GM12878 (cell line): ENCODE measurements around the gene MMP7. TPM values are rescaled to one million over a fixed set of nuclear protein-coding genes. Genes with fewer than 3 reads are reported as not detected.

Experiments used
- ATAC-seq: fragments of 200-7000 bp; cut with Tn5 transposase; 3 replicates; pipeline ENCODE4 v1.9.1; 2020; ENCODE audit warnings: mild to moderate bottlenecking, moderate library complexity
- BruUV-seq: library from RNA; stranded (reverse); fragments of 400-500 nt; replicated peaks from 2 replicates; lab custom pipeline; 2021; lab: Mats Ljungman, UMichigan
- CTCF ChIA-PET: fragments of 300-600 bp; sonication (Branson Sonifier 250); formaldehyde crosslinking; extraction: SDS; loops from one replicate; lab custom pipeline; 2021; ENCODE audit warnings: inconsistent platforms; lab: Yijun Ruan, JAX
- POLR2A ChIA-PET: fragments of 350-600 bp; formaldehyde crosslinking; extraction: SDS; loops from one replicate; lab custom pipeline; 2021; ENCODE audit warnings: inconsistent platforms; lab: Charles Lee
- RAD21 ChIA-PET: fragments of 300-600 bp; sonication (Branson Sonifier 250); formaldehyde crosslinking; loops from one replicate; lab custom pipeline; 2023; ENCODE audit warnings: antibody characterized with exemption; ENCODE audit not compliant: unreplicated experiment; lab: Charles Lee
- SMC1A ChIA-PET: fragments of 300-600 bp; sonication (Branson Sonifier 250); formaldehyde crosslinking; loops from one replicate; lab custom pipeline; 2023; ENCODE audit not compliant: unreplicated experiment, uncharacterized antibody; lab: Charles Lee
- DNase-seq: peaks from one replicate; pipeline ENCODE4 v3.0.0-alpha.2; 2011; ENCODE audit warnings: low read depth, low spot score
- FAIRE-seq: peaks from 3 replicates; lab custom pipeline; 2011; peaks lifted over from hg19 to GRCh38; lab: Jason Lieb, UNC
- H2AFZ ChIP-seq: 2 replicates; pipeline ENCODE4 v1.6.0; 2011; ENCODE audit warnings: low read depth, low read length, control low read depth; ENCODE audit not compliant: control insufficient read depth
- H3K27ac ChIP-seq: 2 replicates; pipeline ENCODE4 v1.5.1; 2011; ENCODE audit warnings: control low read depth; ENCODE audit not compliant: control insufficient read depth, insufficient read depth
- H3K27me3 ChIP-seq, 2 experiments: replicated peaks in 1 of 2; 2 replicates each; pipeline versions ENCODE4 v1.6.0 to v1.6.1; 2011; ENCODE audit warnings: low read length in 1 of 2; ENCODE audit not compliant: control insufficient read depth in 2 of 2, insufficient read depth in 2 of 2
- H3K36me3 ChIP-seq, 2 experiments: 2 replicates each; pipeline ENCODE4 v1.5.1; 2011; ENCODE audit warnings: low read length in 1 of 2; ENCODE audit not compliant: control insufficient read depth in 2 of 2, insufficient read depth in 2 of 2
- H3K4me1 ChIP-seq: 2 replicates; pipeline ENCODE4 v1.6.1; 2011; ENCODE audit warnings: mild to moderate bottlenecking, low read length, moderate library complexity, mixed read lengths; ENCODE audit not compliant: control insufficient read depth, insufficient read depth
- H3K4me2 ChIP-seq: 2 replicates; pipeline ENCODE4 v1.6.0; 2011; ENCODE audit warnings: control low read depth; ENCODE audit not compliant: control insufficient read depth, insufficient read depth
- H3K4me3 ChIP-seq: fragments of 200-600 bp; sonication (generic); 2 replicates; pipeline ENCODE4 v1.5.1; 2016
- H3K79me2 ChIP-seq: 2 replicates; pipeline ENCODE4 v1.6.0; 2011; ENCODE audit warnings: low read length; ENCODE audit not compliant: control insufficient read depth, insufficient read depth
- H3K9ac ChIP-seq: 2 replicates; pipeline ENCODE4 v1.8.0; 2011; ENCODE audit warnings: low read length, control low read depth, mixed read lengths; ENCODE audit not compliant: control insufficient read depth, insufficient read depth
- H3K9me3 ChIP-seq: replicated peaks from 3 replicates; pipeline ENCODE4 v1.5.1; 2011; ENCODE audit warnings: mild to moderate bottlenecking, low read length; ENCODE audit not compliant: control insufficient read depth, insufficient read depth
- H4K20me1 ChIP-seq: 2 replicates; pipeline ENCODE4 v1.6.0; 2011; ENCODE audit not compliant: control insufficient read depth, insufficient read depth
- ATF7 ChIP-seq: fragments of 450-650 bp; IDR thresholded peaks from 2 replicates; pipeline ENCODE4 v1.6.1; 2016; ENCODE audit warnings: low read depth, mild to moderate bottlenecking
- CEBPB ChIP-seq, 2 experiments: fragments of 150-350 bp in 1 of 2; IDR thresholded peaks; 2 replicates each; pipeline ENCODE4 v1.6.1; 2012 to 2014; ENCODE audit warnings: low read depth in 2 of 2, low read length in 2 of 2, borderline replicate concordance in 1 of 2, inconsistent platforms in 1 of 2
- GATAD2B ChIP-seq: fragments of 450-650 bp; conservative IDR thresholded peaks from 2 replicates; pipeline ENCODE4 v1.6.1; 2017; ENCODE audit warnings: low read depth, mild to moderate bottlenecking, moderate library complexity
- HDAC2 ChIP-seq: fragments of 200-600 bp; sonication (generic); IDR thresholded peaks from 2 replicates; pipeline ENCODE4 v1.6.1; 2017
- HSF1 ChIP-seq: fragments of 150-350 bp; IDR thresholded peaks from 2 replicates; pipeline ENCODE4 v1.6.1; 2014; ENCODE audit warnings: mild to moderate bottlenecking, low read depth, low read length
- MAX ChIP-seq: IDR thresholded peaks from 2 replicates; pipeline ENCODE4 v1.6.1; 2012; ENCODE audit warnings: low read depth, low read length, improper control_type of control experiment
- MEF2B ChIP-seq: fragments of 450-650 bp; IDR thresholded peaks from 2 replicates; pipeline ENCODE4 v1.6.1; 2018; ENCODE audit warnings: mild to moderate bottlenecking, moderate library complexity; ENCODE audit not compliant: partially characterized antibody, poor library complexity, severe bottlenecking
- MYB ChIP-seq: fragments of 150-350 bp; IDR thresholded peaks from 2 replicates; pipeline ENCODE4 v1.6.1; 2014; ENCODE audit warnings: mild to moderate bottlenecking, low read depth, low read length, borderline replicate concordance
- PAX8 ChIP-seq: fragments of 450-650 bp; IDR thresholded peaks from 2 replicates; pipeline ENCODE4 v1.6.1; 2017; ENCODE audit warnings: mild to moderate bottlenecking, moderate library complexity
- PML ChIP-seq: IDR thresholded peaks from 2 replicates; pipeline ENCODE4 v1.6.1; 2012; ENCODE audit warnings: low read length, inconsistent platforms
- POLR2AphosphoS2 ChIP-seq: IDR thresholded peaks from 2 replicates; pipeline ENCODE4 v1.6.1; 2011; ENCODE audit warnings: low read depth, mild to moderate bottlenecking, low read length, improper control_type of control experiment, moderate library complexity
- POLR2AphosphoS5 ChIP-seq: IDR thresholded peaks from 2 replicates; pipeline ENCODE4 v1.6.1; 2011; ENCODE audit warnings: mild to moderate bottlenecking, low read length, inconsistent platforms
- ZBTB33 ChIP-seq: fragments of 450-650 bp; IDR thresholded peaks from 2 replicates; pipeline ENCODE4 v1.6.1; 2017; ENCODE audit warnings: mild to moderate bottlenecking
- ZNF24 ChIP-seq: fragments of 450-650 bp; IDR thresholded peaks from 2 replicates; pipeline ENCODE4 v1.6.1; 2017; ENCODE audit warnings: antibody characterized with exemption, mild to moderate bottlenecking
- whole genome bisulfite sequencing: methylation state at CpG from one replicate; pipeline ENCODE4 v1.1.6; 2016; ENCODE audit warnings: low lambda C conversion rate; ENCODE audit not compliant: insufficient replicate concordance, insufficient coverage; ENCODE audit errors: missing lambda C conversion rate; 5-methylcytosine and 5-hydroxymethylcytosine counted together
- in situ Hi-C: fragments of 300-500 bp; cut with MboI; formaldehyde crosslinking; loops from 9 replicates; pipeline ENCODE4 v1.14.3; 2018; ENCODE audit warnings: mixed read lengths
- intact Hi-C: fragments of 100-400 bp; cut with micrococcal nuclease; formaldehyde crosslinking; loops from one replicate; pipeline ENCODE4 v1.14.2; 2022; ENCODE audit not compliant: unreplicated experiment
- polyA plus RNA-seq, 11 experiments: library from polyadenylated mRNA; depleted of rRNA in 4 of 11; unstranded in 6 of 11; stranded (reverse) in 5 of 11; fragments of >200 nt; fragmentation: Nextera tagmentation in 4 of 11; fragmentation: Illumina TruSeq in 1 of 11; extraction: Ambion mirVana in 4 of 11; extraction: Trizol in 1 of 11; gene quantifications; 1 replicate in 1 of 11; 2 replicates in 10 of 11; pipeline versions ENCODE4 v1.2.1 to v1.2.3, GENCODE V29; 2011 to 2016; ENCODE audit warnings: inconsistent platforms in 2 of 11, missing spikeins in 2 of 11, low read depth in 1 of 11
- total RNA-seq, 4 experiments: library from RNA; depleted of rRNA in 3 of 4; stranded (reverse); fragments of >200 nt in 3 of 4; fragmentation: Illumina TruSeq in 1 of 4; extraction: Trizol in 1 of 4; gene quantifications; 2 replicates each; pipeline versions ENCODE4 v1.2.1 to v1.2.3, GENCODE V29; 2013 to 2021

Gene MMP7
- total and polyA plus RNA-seq, 10 of the 15 experiments (the other 5 are each of a cell fraction or from before 2014, with no cell fraction given) = 0.63 to 18.0 (median 1.1) TPM

- BruUV-seq = no TSS peak
- FAIRE-seq = no peak
- Histone ChIP-seq H2AFZ (no peak overlapping the region), H3K9ac (no peak overlapping the region), H3K4me1 (no peaks in the 10 kb centered on the region), H3K36me3 (no peaks in the 10 kb centered on the region), H3K27me3 (no peaks in the 10 kb centered on the region), H3K27ac (no peak overlapping the region), H3K79me2 (no peaks in the 10 kb centered on the region), H3K4me3 (no peak overlapping the region), H3K4me2 (no peak overlapping the region), H4K20me1 (no peaks in the 10 kb centered on the region), H3K9me3 (no peaks in the 10 kb centered on the region; the same call in 2 of the 3 replicates)
- CTCF ChIA-PET = interaction anchor here (1.0 to 5.4 kb wide), 8 partner anchors 9 to 197 kb away, joined by 3 to 41 read pairs (median 6); partner anchors contain the start of gene MMP7
- SMC1A ChIA-PET = interaction anchor here (0.7 to 6.7 kb wide), 11 partner anchors 9 to 246 kb away, joined by 3 to 47 read pairs (median 4); partner anchors contain the start of gene MMP7
- POLR2A ChIA-PET = interaction anchor here (1.2 kb wide), 1 partner anchor 25 kb away, joined by 3 read pairs; no protein-coding TSS in a partner anchor
- WGBS = 49% methylated on average over 2 of the region's 2 CpGs
- TF ChIP-seq POLR2AphosphoS2 (no peak), ZBTB33 (no peak), MYB (no peak), PAX8 (no peak), CEBPB (IDR thresholded peaks at IDR 0.05; ENCODE audit: borderline replicate concordance in 1 of 2, low read depth in 2 of 2, low read length in 2 of 2) (no peak), ZNF24 (no peak), MEF2B (no peak), HDAC2 (no peak), GATAD2B (no peak), HSF1 (no peak), POLR2AphosphoS5 (no peak), ATF7 (no peak), MAX (no peak), PML (no peak)
- DNase-seq = no peak
- intact Hi-C loops = no loop called here
- in situ Hi-C loops = no loop called here
- ATAC-seq = no peak
- RAD21 ChIA-PET = interaction anchor here (0.8 to 1.6 kb wide), 7 partner anchors 40 to 261 kb away, joined by 3 to 5 read pairs (median 3); no protein-coding TSS in a partner anchor
These were observed 9.0 kb upstream of the MMP7 start for GRCh38 chr11:102539567-102539966.
